ENCODE measurements around the gene FMN1. TPM values are rescaled to one million over a fixed set of nuclear protein-coding genes. Genes with fewer than 3 reads are reported as not detected.
A peak's percentile ranks its signal among the peaks of the same experiment; 100 is the strongest.

FMN1 gene
- total RNA-seq, 1 donor from 2014 or later = 4.0 TPM

DNA sequence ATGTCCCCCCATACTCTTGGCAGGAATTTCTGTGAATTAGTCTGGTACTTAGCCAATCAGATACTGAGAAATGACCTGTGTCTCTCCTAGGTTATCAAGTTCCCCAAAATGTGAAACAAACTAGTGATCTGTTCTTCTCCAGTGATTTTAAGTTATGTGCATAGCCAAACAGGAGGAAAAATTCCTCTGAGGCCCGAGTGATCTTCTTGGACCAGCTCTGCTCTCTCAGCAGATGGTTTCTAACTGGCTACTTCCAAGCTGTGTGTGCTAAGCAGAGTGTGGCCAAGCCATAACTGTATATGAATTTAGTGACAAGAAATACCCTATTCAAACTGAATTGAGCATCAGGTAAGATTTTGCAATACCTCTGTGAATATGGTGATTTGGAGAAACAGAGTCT, 387.2 kb downstream of the FMN1 start:
- DNase-seq (ENCODE audit: low spot score) = no peak
- Mint-ChIP-seq H3K27ac (ENCODE audit: unreplicated experiment) (no peak overlapping the region), H3K27me3 (ENCODE audit: low read depth) (no peaks in the 10 kb centered on the region), H3K9me3 (ENCODE audit: low read depth) (peaks cover 10% of the 10 kb centered on the region), H3K4me3 (ENCODE audit: unreplicated experiment) (no peak overlapping the region), H3K36me3 (ENCODE audit: low read depth) (peaks cover 12% of the 10 kb centered on the region), H3K4me1 (ENCODE audit: low read depth) (peaks cover 10% of the 10 kb centered on the region)
- TF ChIP-seq, protein P1, sequence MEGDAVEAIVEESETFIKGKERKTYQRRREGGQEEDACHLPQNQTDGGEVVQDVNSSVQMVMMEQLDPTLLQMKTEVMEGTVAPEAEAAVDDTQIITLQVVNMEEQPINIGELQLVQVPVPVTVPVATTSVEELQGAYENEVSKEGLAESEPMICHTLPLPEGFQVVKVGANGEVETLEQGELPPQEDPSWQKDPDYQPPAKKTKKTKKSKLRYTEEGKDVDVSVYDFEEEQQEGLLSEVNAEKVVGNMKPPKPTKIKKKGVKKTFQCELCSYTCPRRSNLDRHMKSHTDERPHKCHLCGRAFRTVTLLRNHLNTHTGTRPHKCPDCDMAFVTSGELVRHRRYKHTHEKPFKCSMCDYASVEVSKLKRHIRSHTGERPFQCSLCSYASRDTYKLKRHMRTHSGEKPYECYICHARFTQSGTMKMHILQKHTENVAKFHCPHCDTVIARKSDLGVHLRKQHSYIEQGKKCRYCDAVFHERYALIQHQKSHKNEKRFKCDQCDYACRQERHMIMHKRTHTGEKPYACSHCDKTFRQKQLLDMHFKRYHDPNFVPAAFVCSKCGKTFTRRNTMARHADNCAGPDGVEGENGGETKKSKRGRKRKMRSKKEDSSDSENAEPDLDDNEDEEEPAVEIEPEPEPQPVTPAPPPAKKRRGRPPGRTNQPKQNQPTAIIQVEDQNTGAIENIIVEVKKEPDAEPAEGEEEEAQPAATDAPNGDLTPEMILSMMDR (IDR thresholded peaks at IDR 0.05) = no peak

DNA sequence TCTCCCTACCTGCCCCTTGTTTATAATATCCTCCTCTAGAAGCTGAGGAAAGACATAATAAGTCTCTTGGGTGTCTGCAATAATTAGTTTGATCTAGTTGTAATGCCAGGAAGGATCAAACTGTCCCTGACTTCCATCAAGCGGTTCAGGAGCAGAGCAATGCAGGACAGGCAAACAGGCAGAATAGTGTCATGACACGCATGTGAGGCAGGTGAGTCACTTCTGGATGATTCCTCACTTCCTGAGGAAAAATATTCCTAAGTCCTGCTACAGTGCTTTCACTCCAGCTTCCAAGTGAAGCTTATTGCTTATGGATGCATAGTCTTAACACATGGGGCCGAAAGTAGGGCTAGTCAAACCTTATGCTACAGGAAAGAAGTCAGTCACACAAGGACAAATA, 390.9 kb downstream of the FMN1 start:
- TF ChIP-seq, protein P1 (IDR thresholded peaks at IDR 0.05) = no peak
- Mint-ChIP-seq H3K27ac (ENCODE audit: unreplicated experiment) (no peak overlapping the region), H3K4me1 (ENCODE audit: low read depth) (peaks cover 34% of the 10 kb centered on the region), H3K27me3 (ENCODE audit: low read depth) (no peaks in the 10 kb centered on the region), H3K4me3 (ENCODE audit: unreplicated experiment) (no peak overlapping the region), H3K9me3 (ENCODE audit: low read depth) (peaks cover 10% of the 10 kb centered on the region), H3K36me3 (ENCODE audit: low read depth) (peaks cover 9% of the 10 kb centered on the region)
- DNase-seq (ENCODE audit: low spot score) = no peak

DNA sequence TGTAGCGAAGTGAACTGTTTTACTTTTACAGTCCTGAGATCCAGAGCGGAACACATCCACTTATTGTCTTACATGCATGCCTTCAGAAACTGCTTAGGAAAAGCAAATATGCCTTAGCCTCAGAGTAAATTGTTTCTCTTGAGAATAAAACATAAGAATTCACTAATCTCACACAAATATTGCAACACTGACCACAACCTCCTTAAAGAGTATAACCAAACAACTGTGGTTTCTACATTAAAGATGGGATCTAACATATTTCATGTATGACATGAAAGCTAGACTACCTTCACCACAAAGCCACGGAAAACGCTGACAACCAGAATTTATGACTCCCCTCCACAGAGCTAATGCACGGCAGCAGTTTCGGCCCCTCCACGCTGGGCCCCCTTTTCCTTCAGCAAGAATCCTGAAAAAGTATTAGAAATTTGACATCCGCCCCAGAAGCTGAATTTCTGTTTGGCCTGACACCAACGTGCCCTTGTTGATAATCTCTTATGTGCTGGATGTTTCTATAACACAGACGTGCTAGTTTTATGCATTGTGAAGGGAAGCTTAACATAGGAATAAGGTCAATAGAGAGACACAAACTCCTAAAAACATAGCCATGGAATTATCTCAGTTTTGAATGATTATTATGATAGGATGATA, 392.1 kb downstream of the FMN1 start:
- TF ChIP-seq, protein P1 (IDR thresholded peaks at IDR 0.05) = no peak
- Mint-ChIP-seq H3K27ac (ENCODE audit: unreplicated experiment) (peak overlapping the region; percentile 69), H3K9me3 (ENCODE audit: low read depth) (peaks cover 10% of the 10 kb centered on the region), H3K36me3 (ENCODE audit: low read depth) (peaks cover 9% of the 10 kb centered on the region), H3K4me3 (ENCODE audit: unreplicated experiment) (no peak overlapping the region), H3K4me1 (ENCODE audit: low read depth) (peaks cover 34% of the 10 kb centered on the region), H3K27me3 (ENCODE audit: low read depth) (no peaks in the 10 kb centered on the region)
- no peak for DNase-seq (ENCODE audit: low spot score)

DNA sequence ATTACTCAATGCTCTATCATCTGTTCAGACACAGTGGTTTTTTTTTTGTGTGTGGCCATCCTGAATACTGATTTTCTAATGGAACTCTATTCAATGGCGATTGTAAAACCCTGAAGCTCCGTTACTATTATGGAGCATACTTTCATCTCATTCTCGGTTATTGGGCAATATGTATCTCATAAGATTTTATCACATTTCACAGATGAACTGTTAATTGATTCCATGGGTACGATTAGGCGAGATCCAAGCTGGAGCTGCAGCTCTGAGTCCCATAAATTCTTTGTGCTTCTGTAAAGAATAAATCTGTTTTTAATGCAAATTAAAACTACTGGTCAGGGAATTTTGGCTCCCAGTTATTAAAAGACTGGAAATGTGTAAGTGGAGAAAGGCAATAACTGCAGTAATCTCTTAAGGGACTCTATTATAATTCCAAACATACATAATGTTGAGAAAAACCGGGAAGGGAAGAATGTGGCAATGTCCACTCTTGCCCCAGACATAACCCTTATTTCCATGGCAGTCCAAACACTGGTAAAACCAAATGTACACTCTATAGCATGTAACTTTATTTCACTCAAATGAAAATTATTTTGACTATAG, 394.5 kb downstream of the FMN1 start:
- H3K4me1 Mint-ChIP-seq (ENCODE audit: low read depth) = peaks cover 34% of the 10 kb centered on the region
- TF ChIP-seq, protein P1 (IDR thresholded peaks at IDR 0.05) = no peak
- no peak overlapping the region for H3K4me3 Mint-ChIP-seq (ENCODE audit: unreplicated experiment)
- peaks cover 7% of the 10 kb centered on the region for H3K36me3 Mint-ChIP-seq (ENCODE audit: low read depth)
- H3K9me3 Mint-ChIP-seq (ENCODE audit: low read depth) = peaks cover 10% of the 10 kb centered on the region
- no peaks in the 10 kb centered on the region for H3K27me3 Mint-ChIP-seq (ENCODE audit: low read depth)
- no peak for DNase-seq (ENCODE audit: low spot score)
- no peak overlapping the region for H3K27ac Mint-ChIP-seq (ENCODE audit: unreplicated experiment)

DNA sequence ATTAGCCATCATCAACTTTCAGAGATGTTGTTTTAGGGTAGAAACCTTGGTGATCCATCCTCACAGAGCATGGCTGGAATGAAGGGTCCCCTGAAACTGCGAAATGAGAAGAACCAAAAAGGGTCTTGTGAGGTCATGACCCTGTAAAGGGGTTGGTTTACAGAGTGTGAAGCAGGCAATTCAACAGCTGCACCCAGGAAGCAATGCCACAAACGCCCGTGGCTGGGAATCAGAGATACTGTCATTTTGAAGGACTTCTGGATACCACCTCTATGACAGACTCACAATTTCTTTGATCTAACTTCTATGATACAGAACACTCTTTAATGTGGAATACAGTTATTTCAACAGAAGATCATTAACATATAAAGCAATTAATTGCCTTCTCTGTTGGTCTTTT, 397.7 kb downstream of the FMN1 start:
- H3K27me3 Mint-ChIP-seq (ENCODE audit: low read depth) = no peaks in the 10 kb centered on the region
- H3K36me3 Mint-ChIP-seq (ENCODE audit: low read depth) = peaks cover under 1% of the 10 kb centered on the region
- H3K27ac Mint-ChIP-seq (ENCODE audit: unreplicated experiment) = no peak overlapping the region
- H3K4me3 Mint-ChIP-seq (ENCODE audit: unreplicated experiment) = no peak overlapping the region
- TF ChIP-seq, protein P1 (IDR thresholded peaks at IDR 0.05) = no peak
- DNase-seq (ENCODE audit: low spot score) = no peak
- peaks cover 1% of the 10 kb centered on the region for H3K9me3 Mint-ChIP-seq (ENCODE audit: low read depth)
- H3K4me1 Mint-ChIP-seq (ENCODE audit: low read depth) = peaks cover 19% of the 10 kb centered on the region

Data from chondrocyte (in vitro differentiated cells).